Fibroblast of skin of left biceps (primary cell): ENCODE data around the gene LMF2.
"Not testable (repeated sequence)": the region's sequence is repeated elsewhere in the genome, so short reads cannot be mapped to it uniquely, and the experiment has no call there.

Experiments
- DNase-seq, 2 experiments: peaks; one replicate each; pipeline ENCODE4 v3.0.0-alpha.2; 2013; ENCODE audit warnings: low read depth in 2 of 2

The LMF2 gene

GRCh38 chr22:50535113-50535512 lies 27.6 kb upstream of the LMF2 start:
- no peak for DNase-seq

- not testable (repeated sequence) for DNase-seq
These were observed 26.6 kb upstream of the LMF2 start for GRCh38 chr22:50533856-50534711.

GRCh38 chr22:50532824-50533796 lies 25.6 kb upstream of the LMF2 start:
- no peak for DNase-seq

- DNase-seq, result no peak
These were observed 24.6 kb upstream of the LMF2 start for GRCh38 chr22:50531962-50532674.

- DNase-seq, result no peak
These were observed 24.1 kb upstream of the LMF2 start for GRCh38 chr22:50531546-50531961.

GRCh38 chr22:50530877-50531545 lies 23.5 kb upstream of the LMF2 start:
- no peak for DNase-seq

GRCh38 chr22:50530580-50530876 lies 23.0 kb upstream of the LMF2 start:
- no peak for DNase-seq

GRCh38 chr22:50529897-50530579 lies 22.5 kb upstream of the LMF2 start, which contains the start of gene TYMP:
Gene TYMP (minus strand): TSS chr22:50530012. CDS start chr22:50529709, 303 bp downstream.
- no peak for DNase-seq

- no peak for DNase-seq
These were observed 22.0 kb upstream of the LMF2 start for GRCh38 chr22:50529416-50529896.

- no peak for DNase-seq
These were observed 21.3 kb upstream of the LMF2 start for GRCh38 chr22:50528682-50529415.

- DNase-seq, result no peak
These were observed 20.6 kb upstream of the LMF2 start for GRCh38 chr22:50527921-50528681.

GRCh38 chr22:50526834-50527801 lies 19.6 kb upstream of the LMF2 start:
- DNase-seq, result no peak

- peak; percentile 38 to 49 for DNase-seq
These were observed 18.8 kb upstream of the LMF2 start for GRCh38 chr22:50526108-50526833.

GRCh38 chr22:50525858-50526107 lies 18.3 kb upstream of the LMF2 start:
- DNase-seq, result no peak

- peak; percentile 92 to 94 for DNase-seq
These were observed 17.8 kb upstream of the LMF2 start, which contains the start of gene SCO2 for GRCh38 chr22:50525104-50525857. Gene SCO2 (minus strand): TSS chr22:50525598. CDS start chr22:50524411, 1,187 bp downstream.

- no peak for DNase-seq
These were observed 17.2 kb upstream of the LMF2 start for GRCh38 chr22:50524676-50525103.
